Keratinocyte (primary cell): ENCODE data around the gene EIF4G2.

ENCODE experiments used
- EZH2 ChIP-seq: IDR thresholded peaks from one replicate; pipeline ENCODE4 v1.6.1; 2012; ENCODE audit warnings: inconsistent platforms, mild to moderate bottlenecking, low read length, moderate library complexity
- TF ChIP-seq, protein P1 (sequence below), 3 experiments: IDR thresholded peaks in 1 of 3; conservative IDR thresholded peaks in 1 of 3; optimal IDR thresholded peaks in 1 of 3; 2 replicates in 2 of 3; 3 replicates in 1 of 3; pipeline versions ENCODE3 to v1.5.1; 2011; ENCODE audit warnings: low read length in 3 of 3, mild to moderate bottlenecking in 3 of 3, moderate library complexity in 2 of 3, control low read depth in 1 of 3, inconsistent platforms in 1 of 3; ENCODE audit not compliant: insufficient read depth in 2 of 3; ENCODE audit errors: extremely low read depth in 1 of 3

DNA sequence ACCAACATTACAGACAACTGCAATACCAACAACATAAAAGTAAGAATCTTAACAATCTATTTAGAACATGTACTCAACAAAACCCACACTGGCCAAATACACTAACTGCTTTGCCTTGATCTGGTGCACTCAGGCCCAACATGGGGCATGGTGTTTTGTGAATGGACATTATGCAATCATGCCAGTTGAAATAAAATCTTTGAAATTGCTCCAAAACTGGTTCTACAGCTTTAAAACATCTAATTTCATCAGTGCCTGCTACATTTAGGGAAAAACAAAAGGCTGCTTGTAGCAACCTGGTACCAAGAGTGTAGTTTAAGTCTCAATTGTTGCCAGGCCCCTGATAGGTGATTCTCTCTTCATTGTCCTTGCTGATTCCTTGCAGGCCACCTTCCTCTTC is 61.0 kb downstream of the EIF4G2 start:
- TF ChIP-seq, protein P1, sequence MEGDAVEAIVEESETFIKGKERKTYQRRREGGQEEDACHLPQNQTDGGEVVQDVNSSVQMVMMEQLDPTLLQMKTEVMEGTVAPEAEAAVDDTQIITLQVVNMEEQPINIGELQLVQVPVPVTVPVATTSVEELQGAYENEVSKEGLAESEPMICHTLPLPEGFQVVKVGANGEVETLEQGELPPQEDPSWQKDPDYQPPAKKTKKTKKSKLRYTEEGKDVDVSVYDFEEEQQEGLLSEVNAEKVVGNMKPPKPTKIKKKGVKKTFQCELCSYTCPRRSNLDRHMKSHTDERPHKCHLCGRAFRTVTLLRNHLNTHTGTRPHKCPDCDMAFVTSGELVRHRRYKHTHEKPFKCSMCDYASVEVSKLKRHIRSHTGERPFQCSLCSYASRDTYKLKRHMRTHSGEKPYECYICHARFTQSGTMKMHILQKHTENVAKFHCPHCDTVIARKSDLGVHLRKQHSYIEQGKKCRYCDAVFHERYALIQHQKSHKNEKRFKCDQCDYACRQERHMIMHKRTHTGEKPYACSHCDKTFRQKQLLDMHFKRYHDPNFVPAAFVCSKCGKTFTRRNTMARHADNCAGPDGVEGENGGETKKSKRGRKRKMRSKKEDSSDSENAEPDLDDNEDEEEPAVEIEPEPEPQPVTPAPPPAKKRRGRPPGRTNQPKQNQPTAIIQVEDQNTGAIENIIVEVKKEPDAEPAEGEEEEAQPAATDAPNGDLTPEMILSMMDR (optimal IDR thresholded peaks at IDR 0.05 in 1 of 3, IDR thresholded peaks at IDR 0.05 in 1 of 3, conservative IDR thresholded peaks at IDR 0.05 in 1 of 3; ENCODE audit: extremely low read depth in 1 of 3, insufficient read depth in 2 of 3, low read length in 3 of 3) = no peak
- no peak for TF ChIP-seq EZH2
